ENCODE results near the gene TSPAN15.

DNA sequence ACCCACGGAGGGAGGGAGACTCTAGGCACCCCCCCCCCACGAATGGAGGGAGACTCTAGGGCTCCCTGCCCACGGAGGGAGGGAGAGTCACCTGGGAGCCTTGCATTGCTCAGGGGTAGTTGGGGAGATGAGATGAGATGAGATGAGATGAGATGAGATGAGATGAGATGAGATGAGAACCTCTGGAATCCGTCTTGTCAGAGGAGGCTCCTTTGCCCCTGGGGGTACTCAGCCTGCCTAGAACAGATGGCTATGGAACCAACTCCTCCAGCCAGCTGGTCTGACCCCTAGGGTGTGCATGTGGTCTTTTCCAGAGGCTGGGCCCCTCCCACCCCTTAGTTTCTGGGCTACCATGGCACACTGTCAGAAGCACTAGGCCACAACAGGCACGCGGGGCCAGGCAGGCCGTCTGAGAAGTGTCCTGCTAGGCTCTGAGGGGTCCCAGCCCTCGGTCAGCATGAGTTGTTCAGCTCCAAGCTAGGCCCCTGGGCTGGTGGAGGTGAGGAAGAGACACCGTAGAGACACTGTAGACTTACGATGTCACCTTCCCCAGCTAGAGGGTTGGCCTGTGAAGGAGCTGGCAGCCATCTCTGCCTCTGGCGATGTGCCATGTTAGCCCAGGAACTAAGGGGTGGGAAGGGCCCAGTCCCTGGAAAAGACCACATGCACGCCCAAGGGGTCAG lies 8.8 kb downstream of the TSPAN15 start:
- TF ChIP-seq YY1 (IDR thresholded peaks at IDR 0.05; ENCODE audit: insufficient read depth, insufficient read length) = no peak
- TF ChIP-seq ZNF274 (IDR thresholded peaks at IDR 0.05; ENCODE audit: low read depth, low read length) = no peak
- no peak for TF ChIP-seq SUZ12 (IDR thresholded peaks at IDR 0.05; ENCODE audit: extremely low read depth, insufficient read depth, insufficient read length)
